HEK293T (cell line): ENCODE results near the gene GSC.

Experiments
- CTCF ChIA-PET: fragments of 350-600 bp; formaldehyde crosslinking; extraction: SDS; loops from one replicate; lab custom pipeline; 2021; ENCODE audit warnings: antibody characterized with exemption, inconsistent platforms; lab: Yijun Ruan, JAX
- POLR2A ChIA-PET: fragments of 350-600 bp; formaldehyde crosslinking; extraction: SDS; loops from one replicate; lab custom pipeline; 2020; ENCODE audit warnings: antibody characterized with exemption, inconsistent platforms; lab: Yijun Ruan, JAX
- DNase-seq: peaks from one replicate; pipeline ENCODE4 v3.0.0; 2012; ENCODE audit warnings: mixed read lengths; ENCODE audit errors: extremely low spot score
- ARNT ChIP-seq: fragments of 450-650 bp; IDR thresholded peaks from 2 replicates; pipeline ENCODE4 v1.6.1; 2017; ENCODE audit warnings: mild to moderate bottlenecking
- BHLHE40 ChIP-seq: fragments of 450-650 bp; IDR thresholded peaks from 2 replicates; pipeline ENCODE4 v1.6.1; 2016; ENCODE audit warnings: mild to moderate bottlenecking, moderate library complexity, borderline replicate concordance
- CTBP1 ChIP-seq: fragments of 450-650 bp; IDR thresholded peaks from 2 replicates; pipeline ENCODE4 v1.6.1; 2016; ENCODE audit warnings: borderline replicate concordance
- ELF4 ChIP-seq: fragments of 450-650 bp; IDR thresholded peaks from 2 replicates; pipeline ENCODE4 v1.6.1; 2017; ENCODE audit warnings: antibody characterized with exemption
- FOXA1 ChIP-seq: fragments of 450-650 bp; IDR thresholded peaks from 2 replicates; pipeline ENCODE4 v1.6.1; 2016; ENCODE audit warnings: mild to moderate bottlenecking
- FOXK2 ChIP-seq: fragments of 450-650 bp; IDR thresholded peaks from 2 replicates; pipeline ENCODE4 v1.6.1; 2016; ENCODE audit warnings: mild to moderate bottlenecking
- FOXM1 ChIP-seq: fragments of 450-650 bp; IDR thresholded peaks from 2 replicates; pipeline ENCODE4 v1.6.1; 2017; ENCODE audit warnings: mild to moderate bottlenecking, borderline replicate concordance
- HDGF ChIP-seq: fragments of 450-650 bp; IDR thresholded peaks from 2 replicates; pipeline ENCODE4 v1.6.1; 2017; ENCODE audit warnings: antibody characterized with exemption, borderline replicate concordance
- L3MBTL2 ChIP-seq: fragments of 450-650 bp; conservative IDR thresholded peaks from 2 replicates; pipeline ENCODE4 v1.6.1; 2016; ENCODE audit warnings: mild to moderate bottlenecking
- LEF1 ChIP-seq: fragments of 450-650 bp; IDR thresholded peaks from 2 replicates; pipeline ENCODE4 v1.6.1; 2017; ENCODE audit warnings: mild to moderate bottlenecking, borderline replicate concordance
- NFRKB ChIP-seq: fragments of 450-650 bp; IDR thresholded peaks from 2 replicates; pipeline ENCODE4 v1.6.1; 2016; ENCODE audit warnings: mild to moderate bottlenecking, moderate library complexity
- PKNOX1 ChIP-seq: fragments of 450-650 bp; IDR thresholded peaks from 2 replicates; pipeline ENCODE4 v1.6.1; 2016
- SP1 ChIP-seq: fragments of 450-650 bp; IDR thresholded peaks from 2 replicates; pipeline ENCODE4 v1.6.1; 2017
- SUZ12 ChIP-seq: fragments of 450-650 bp; IDR thresholded peaks from 2 replicates; pipeline ENCODE4 v1.6.1; 2016; ENCODE audit warnings: mild to moderate bottlenecking
- TARDBP ChIP-seq: fragments of 450-650 bp; IDR thresholded peaks from 2 replicates; pipeline ENCODE4 v1.6.1; 2016
- ZNF384 ChIP-seq: fragments of 450-650 bp; IDR thresholded peaks from 2 replicates; pipeline ENCODE4 v1.6.1; 2016

The GSC gene

GRCh38 chr14:94787092-94787491, 17.2 kb upstream of the GSC start:
- ChIA-PET CTCF (no interaction called here), POLR2A (no interaction called here)
- DNase-seq, result no peak
- no peak for TF ChIP-seq ELF4
- TF ChIP-seq FOXK2, result no peak
- TF ChIP-seq PKNOX1, result no peak
- no peak for TF ChIP-seq L3MBTL2

GRCh38 chr14:94780536-94781399, 10.9 kb upstream of the GSC start:
- DNase-seq, result no peak
- TF ChIP-seq FOXA1, result no peak
- TF ChIP-seq ELF4, result no peak
- TF ChIP-seq LEF1, result no peak
- no peak for TF ChIP-seq SUZ12
- no peak for TF ChIP-seq PKNOX1
- no peak for TF ChIP-seq HDGF
- TF ChIP-seq L3MBTL2, result no peak
- no peak for TF ChIP-seq ZNF384
- TF ChIP-seq FOXM1, result no peak
- no peak for TF ChIP-seq CTBP1
- TF ChIP-seq FOXK2, result no peak
- TF ChIP-seq TARDBP, result no peak
- TF ChIP-seq BHLHE40, result no peak
- TF ChIP-seq ARNT, result no peak
- no peak for TF ChIP-seq NFRKB
- no peak for TF ChIP-seq SP1
- ChIA-PET POLR2A (no interaction called here), CTCF (interaction anchor here (0.6 kb wide), 1 partner anchor 308 kb away, joined by 3 read pairs; no protein-coding TSS in a partner anchor)

GRCh38 chr14:94779713-94780112, 9.8 kb upstream of the GSC start:
- ChIA-PET CTCF (no interaction called here), POLR2A (interaction anchor here (0.9 kb wide), 1 partner anchor 10 kb away, joined by 3 read pairs; the partner anchor contains the start of gene GSC)

GRCh38 chr14:94775871-94776210, 5.9 kb upstream of the GSC start:
- CTCF ChIA-PET, result no interaction called here
- POLR2A ChIA-PET, result interaction anchor here (0.6 kb wide), 1 partner anchor 26 kb away, joined by 4 read pairs; no protein-coding TSS in a partner anchor
- DNase-seq, result no peak
- TF ChIP-seq TARDBP (no peak), LEF1 (no peak), ARNT (no peak), FOXA1 (no peak), L3MBTL2 (no peak), BHLHE40 (no peak), HDGF (no peak), SP1 (no peak), FOXM1 (no peak), NFRKB (no peak)

More at GRCh38 chr14:94779713-94780112, 9.8 kb upstream of the GSC start:
- TF ChIP-seq FOXK2, result no peak
- TF ChIP-seq PKNOX1, result no peak
- TF ChIP-seq HDGF, result no peak
- no peak for TF ChIP-seq LEF1
- TF ChIP-seq CTBP1, result no peak
- TF ChIP-seq TARDBP, result no peak
- no peak for TF ChIP-seq NFRKB
- no peak for TF ChIP-seq ELF4
- TF ChIP-seq ARNT, result no peak
- no peak for TF ChIP-seq FOXA1
- TF ChIP-seq ZNF384, result no peak
- no peak for TF ChIP-seq SUZ12
- no peak for TF ChIP-seq BHLHE40
- DNase-seq, result no peak

GRCh38 chr14:94775091-94775870, 5.4 kb upstream of the GSC start:
- TF ChIP-seq FOXK2 (no peak), FOXM1 (no peak), HDGF (no peak), TARDBP (no peak), ARNT (no peak), FOXA1 (no peak), LEF1 (no peak), SP1 (no peak), BHLHE40 (no peak), CTBP1 (no peak), SUZ12 (no peak), NFRKB (no peak), ZNF384 (no peak), PKNOX1 (no peak), ELF4 (no peak)
- POLR2A ChIA-PET, result interaction anchor here (0.6 kb wide), 1 partner anchor 26 kb away, joined by 4 read pairs; no protein-coding TSS in a partner anchor
- CTCF ChIA-PET, result no interaction called here
- DNase-seq, result no peak
